ENCODE data around the gene DUSP15.
"Not testable (repeated sequence)": the region's sequence is repeated elsewhere in the genome, so short reads cannot be mapped to it uniquely, and the experiment has no call there.

Gene DUSP15, protein sequence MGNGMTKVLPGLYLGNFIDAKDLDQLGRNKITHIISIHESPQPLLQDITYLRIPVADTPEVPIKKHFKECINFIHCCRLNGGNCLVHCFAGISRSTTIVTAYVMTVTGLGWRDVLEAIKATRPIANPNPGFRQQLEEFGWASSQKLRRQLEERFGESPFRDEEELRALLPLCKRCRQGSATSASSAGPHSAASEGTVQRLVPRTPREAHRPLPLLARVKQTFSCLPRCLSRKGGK

DNA sequence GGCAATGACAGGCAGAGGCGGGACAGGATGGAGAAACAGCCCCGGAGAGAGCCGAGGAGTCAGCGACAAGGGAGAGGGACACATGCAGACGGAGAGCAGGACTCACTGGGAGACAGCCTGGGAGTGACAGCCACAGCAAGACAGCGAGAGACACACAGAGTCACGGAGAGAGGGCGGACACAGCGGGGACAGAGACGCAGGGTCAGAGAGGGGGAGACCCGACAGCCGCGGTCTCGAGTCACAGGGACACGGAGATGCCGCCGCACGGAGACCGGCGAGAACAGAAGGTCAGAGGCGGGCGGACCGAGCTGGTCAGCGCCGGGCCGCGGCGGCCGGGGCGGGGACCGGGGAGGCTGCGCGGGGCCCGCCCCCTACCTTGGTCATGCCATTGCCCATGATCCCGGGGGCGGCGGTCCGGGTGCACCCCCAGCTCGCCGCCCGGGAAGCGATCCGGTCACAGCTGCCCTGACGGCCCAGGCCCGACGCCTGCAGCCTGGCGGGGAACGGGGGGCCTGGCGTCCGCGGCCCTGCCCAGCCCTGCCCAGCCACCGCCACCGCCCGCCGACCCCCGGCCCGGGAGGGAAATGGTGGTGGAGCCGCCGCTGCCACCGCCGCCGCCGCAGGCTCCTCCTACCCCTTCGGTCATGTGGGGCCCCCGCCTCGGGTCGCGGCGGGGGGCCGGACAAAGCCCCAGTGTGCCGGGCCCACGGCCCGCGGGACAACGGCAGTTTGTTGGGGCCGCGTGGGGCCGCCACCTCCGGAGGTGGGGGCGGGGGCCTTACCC lies at the start of gene DUSP15, which contains the start of gene TTLL9:
Gene DUSP15, minus strand, starts transcription at position 586 of the 784 bp plus-strand sequence. Its CDS starts 190 bp downstream, at position 396.
Gene TTLL9, plus strand, starts transcription at position 693 of the 784 bp plus-strand sequence. CDS start 493 bp downstream, outside the sequence.
- Histone ChIP-seq H3K36me3 (ENCODE audit: control insufficient read depth, insufficient read depth, low read length) (no peaks in the 10 kb centered on the region), H3K9ac (ENCODE audit: low read length) (peak within 1 kb of the TSS; percentile 59), H3K4me1 (ENCODE audit: control insufficient read depth, insufficient read depth, low read length) (peaks cover 15% of the 10 kb centered on the region), H3K4me3 (ENCODE audit: low read length) (peak within 1 kb of the TSS; percentile 22), H3K9me3 (ENCODE audit: control insufficient read depth, low read length) (no peaks in the 10 kb centered on the region), H3K27me3 (ENCODE audit: control insufficient read depth, insufficient read depth, low read length) (peaks cover 32% of the 10 kb centered on the region)

DNA sequence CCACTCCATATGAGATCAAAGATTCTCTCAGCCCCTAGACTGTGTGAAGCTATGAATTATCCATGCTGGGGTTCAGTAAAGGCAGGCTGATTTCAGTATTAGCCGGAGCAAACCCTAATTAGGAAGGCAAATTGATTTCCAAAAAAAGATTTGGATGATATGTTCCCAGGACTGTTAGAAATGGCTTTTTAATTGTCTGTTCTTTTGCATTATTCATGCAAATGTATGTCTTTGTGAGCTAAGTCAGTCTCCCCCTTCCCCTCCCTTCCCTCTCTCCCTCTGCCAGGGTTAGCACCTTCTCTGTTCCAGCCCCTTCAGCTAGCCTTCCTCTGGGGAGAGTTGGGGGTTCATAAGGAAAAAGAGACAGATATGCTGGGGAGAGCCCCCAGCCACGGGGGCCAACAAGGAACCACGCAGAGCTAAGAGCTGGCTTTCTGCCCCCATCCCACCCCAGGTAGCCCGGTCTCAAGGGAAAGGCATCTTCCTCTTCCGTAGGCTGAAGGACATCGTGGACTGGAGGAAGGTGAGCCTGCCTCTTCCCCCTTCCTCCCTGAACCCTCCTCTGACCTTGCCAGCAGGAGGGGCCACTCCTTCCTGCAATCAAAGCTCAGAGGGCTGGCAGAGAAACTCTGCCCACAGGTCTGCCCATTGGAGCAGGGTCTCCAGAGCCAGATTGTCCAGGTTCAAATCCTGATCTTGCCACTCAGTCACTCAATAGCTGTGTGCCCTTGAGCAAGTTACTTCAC lies 49.3 kb upstream of the DUSP15 start:
- Histone ChIP-seq H3K4me3 (ENCODE audit: low read length) (no peak overlapping the region), H3K9me3 (ENCODE audit: control insufficient read depth, low read length) (no peaks in the 10 kb centered on the region)

DNA sequence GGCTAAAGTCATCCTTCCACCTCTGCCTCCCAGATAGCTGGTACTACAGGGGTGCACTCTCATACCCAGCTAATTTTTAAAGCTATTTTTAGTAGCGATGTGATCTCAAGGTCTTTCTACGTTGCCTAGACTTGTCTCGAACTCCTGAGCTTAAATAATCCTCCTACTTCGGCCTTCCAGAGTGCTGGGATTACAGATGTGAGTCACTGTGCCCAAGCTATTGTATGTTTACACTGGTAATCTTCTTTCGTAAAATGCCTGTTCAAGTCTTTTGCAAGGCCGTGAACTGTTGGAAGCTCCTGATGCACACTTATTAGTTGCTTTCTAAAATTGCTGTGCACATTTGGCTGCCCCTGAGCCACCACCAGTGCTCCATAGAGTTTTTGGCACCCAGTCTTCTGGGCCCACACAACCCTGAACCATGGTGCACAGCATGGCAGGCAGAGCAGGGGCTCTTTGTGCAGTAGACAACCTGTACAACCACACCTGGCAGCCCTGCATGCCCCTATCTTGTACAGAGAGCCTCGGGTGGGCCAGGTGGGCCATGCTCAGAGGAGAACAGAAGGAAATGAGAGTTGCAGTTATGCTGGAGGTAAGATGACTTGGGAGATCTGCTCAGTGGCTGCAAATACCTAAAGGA lies 48.3 kb upstream of the DUSP15 start:
- H3K36me3 ChIP-seq (ENCODE audit: control insufficient read depth, insufficient read depth, low read length): no peaks in the 10 kb centered on the region
- H3K4me3 ChIP-seq (ENCODE audit: low read length): no peak overlapping the region
- H3K27me3 ChIP-seq (ENCODE audit: control insufficient read depth, insufficient read depth, low read length): no peaks in the 10 kb centered on the region
- no peaks in the 10 kb centered on the region for H3K4me1 ChIP-seq (ENCODE audit: control insufficient read depth, insufficient read depth, low read length)
- no peak overlapping the region for H3K9ac ChIP-seq (ENCODE audit: low read length)
- H3K9me3 ChIP-seq (ENCODE audit: control insufficient read depth, low read length): no peaks in the 10 kb centered on the region

More for the DNA sequence above, 49.3 kb upstream of the DUSP15 start:
- Histone ChIP-seq H3K4me1 (ENCODE audit: control insufficient read depth, insufficient read depth, low read length) (no peaks in the 10 kb centered on the region), H3K27me3 (ENCODE audit: control insufficient read depth, insufficient read depth, low read length) (no peaks in the 10 kb centered on the region), H3K9ac (ENCODE audit: low read length) (no peak overlapping the region), H3K36me3 (ENCODE audit: control insufficient read depth, insufficient read depth, low read length) (no peaks in the 10 kb centered on the region)

DNA sequence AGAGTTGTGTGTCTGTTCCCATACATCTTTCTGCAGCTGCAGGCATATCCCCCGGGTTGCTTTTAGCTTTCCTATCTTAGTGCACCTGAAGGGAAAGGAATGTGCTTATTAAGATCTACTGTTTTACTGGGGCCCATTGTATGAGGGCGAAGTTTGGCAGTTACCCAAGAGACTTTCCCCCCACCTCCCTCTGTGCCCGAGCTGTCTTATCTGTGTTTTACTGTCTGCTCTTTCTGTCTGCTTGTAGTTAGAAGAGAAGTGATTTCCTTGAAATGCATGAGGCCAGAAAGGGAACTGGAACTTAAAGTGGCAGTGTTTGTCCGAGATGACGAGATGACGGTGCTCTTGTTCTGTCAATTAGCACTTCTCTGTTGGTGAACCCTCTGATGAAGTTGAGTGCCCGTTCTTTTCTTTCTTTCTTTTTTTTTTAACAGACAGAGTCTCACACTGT lies 47.7 kb upstream of the DUSP15 start:
- H3K27me3 ChIP-seq (ENCODE audit: control insufficient read depth, insufficient read depth, low read length); H3K9ac ChIP-seq (ENCODE audit: low read length); H3K36me3 ChIP-seq (ENCODE audit: control insufficient read depth, insufficient read depth, low read length); H3K9me3 ChIP-seq (ENCODE audit: control insufficient read depth, low read length); H3K4me1 ChIP-seq (ENCODE audit: control insufficient read depth, insufficient read depth, low read length); H3K4me3 ChIP-seq (ENCODE audit: low read length): not testable (repeated sequence)

GRCh38 chr20:31916708-31917107 lies 46.4 kb upstream of the DUSP15 start:
- no peak overlapping the region for H3K9ac ChIP-seq (ENCODE audit: low read length)
- no peak overlapping the region for H3K4me3 ChIP-seq (ENCODE audit: low read length)
- H3K4me1 ChIP-seq (ENCODE audit: control insufficient read depth, insufficient read depth, low read length): no peaks in the 10 kb centered on the region
- H3K9me3 ChIP-seq (ENCODE audit: control insufficient read depth, low read length): no peaks in the 10 kb centered on the region
- H3K27me3 ChIP-seq (ENCODE audit: control insufficient read depth, insufficient read depth, low read length): no peaks in the 10 kb centered on the region
- H3K36me3 ChIP-seq (ENCODE audit: control insufficient read depth, insufficient read depth, low read length): no peaks in the 10 kb centered on the region

- H3K4me1 ChIP-seq (ENCODE audit: control insufficient read depth, insufficient read depth, low read length): no peaks in the 10 kb centered on the region
- no peaks in the 10 kb centered on the region for H3K36me3 ChIP-seq (ENCODE audit: control insufficient read depth, insufficient read depth, low read length)
- H3K4me3 ChIP-seq (ENCODE audit: low read length): no peak overlapping the region
- no peaks in the 10 kb centered on the region for H3K27me3 ChIP-seq (ENCODE audit: control insufficient read depth, insufficient read depth, low read length)
- no peak overlapping the region for H3K9ac ChIP-seq (ENCODE audit: low read length)
- no peaks in the 10 kb centered on the region for H3K9me3 ChIP-seq (ENCODE audit: control insufficient read depth, low read length)
Observed at GRCh38 chr20:31915491-31916280, 45.4 kb upstream of the DUSP15 start.

- H3K4me3 ChIP-seq (ENCODE audit: low read length): no peak overlapping the region
- H3K36me3 ChIP-seq (ENCODE audit: control insufficient read depth, insufficient read depth, low read length): no peaks in the 10 kb centered on the region
- no peaks in the 10 kb centered on the region for H3K9me3 ChIP-seq (ENCODE audit: control insufficient read depth, low read length)
Observed at GRCh38 chr20:31914170-31914569, 43.8 kb upstream of the DUSP15 start.

DNA sequence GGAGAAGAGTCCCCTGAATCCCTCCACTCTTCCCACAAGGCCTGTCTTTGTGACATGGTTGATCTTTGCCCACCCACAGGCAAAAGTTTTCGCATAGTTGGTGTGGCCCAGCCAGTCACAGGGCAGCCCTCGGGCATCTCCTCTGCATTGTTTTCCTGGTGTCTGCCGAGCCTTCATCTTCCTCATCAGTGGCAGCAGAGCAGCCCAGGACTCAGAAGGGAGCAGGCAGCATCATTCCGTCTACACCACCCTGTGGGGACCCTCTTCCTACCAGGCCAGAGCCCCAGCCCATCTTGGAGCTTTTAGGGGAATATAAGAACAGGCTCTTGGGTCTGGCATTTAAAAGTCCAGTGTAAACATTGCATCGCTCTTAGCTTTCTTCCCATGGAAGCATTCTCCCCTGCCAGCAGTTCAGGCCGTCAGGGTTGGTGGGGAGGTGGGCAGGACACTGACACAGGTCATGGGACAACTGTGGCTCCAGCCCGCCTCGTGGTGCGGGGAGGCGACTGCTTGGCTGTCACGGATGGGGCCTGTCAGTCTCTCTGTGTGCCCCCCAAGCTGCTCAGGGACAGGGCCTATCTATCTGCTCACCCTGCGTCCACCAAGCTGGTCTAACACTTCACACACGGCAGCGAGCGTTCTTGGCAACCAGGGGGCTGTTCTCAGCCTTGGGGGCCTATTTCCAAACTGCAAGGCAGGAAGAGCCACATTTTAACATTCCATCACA lies 43.3 kb upstream of the DUSP15 start:
- Histone ChIP-seq H3K4me1 (ENCODE audit: control insufficient read depth, insufficient read depth, low read length) (no peaks in the 10 kb centered on the region), H3K27me3 (ENCODE audit: control insufficient read depth, insufficient read depth, low read length) (no peaks in the 10 kb centered on the region), H3K9ac (ENCODE audit: low read length) (no peak overlapping the region), H3K4me3 (ENCODE audit: low read length) (no peak overlapping the region), H3K9me3 (ENCODE audit: control insufficient read depth, low read length) (no peaks in the 10 kb centered on the region), H3K36me3 (ENCODE audit: control insufficient read depth, insufficient read depth, low read length) (no peaks in the 10 kb centered on the region)

More at GRCh38 chr20:31914170-31914569, 43.8 kb upstream of the DUSP15 start:
- Histone ChIP-seq H3K4me1 (ENCODE audit: control insufficient read depth, insufficient read depth, low read length) (no peaks in the 10 kb centered on the region), H3K9ac (ENCODE audit: low read length) (no peak overlapping the region), H3K27me3 (ENCODE audit: control insufficient read depth, insufficient read depth, low read length) (no peaks in the 10 kb centered on the region)

DNA sequence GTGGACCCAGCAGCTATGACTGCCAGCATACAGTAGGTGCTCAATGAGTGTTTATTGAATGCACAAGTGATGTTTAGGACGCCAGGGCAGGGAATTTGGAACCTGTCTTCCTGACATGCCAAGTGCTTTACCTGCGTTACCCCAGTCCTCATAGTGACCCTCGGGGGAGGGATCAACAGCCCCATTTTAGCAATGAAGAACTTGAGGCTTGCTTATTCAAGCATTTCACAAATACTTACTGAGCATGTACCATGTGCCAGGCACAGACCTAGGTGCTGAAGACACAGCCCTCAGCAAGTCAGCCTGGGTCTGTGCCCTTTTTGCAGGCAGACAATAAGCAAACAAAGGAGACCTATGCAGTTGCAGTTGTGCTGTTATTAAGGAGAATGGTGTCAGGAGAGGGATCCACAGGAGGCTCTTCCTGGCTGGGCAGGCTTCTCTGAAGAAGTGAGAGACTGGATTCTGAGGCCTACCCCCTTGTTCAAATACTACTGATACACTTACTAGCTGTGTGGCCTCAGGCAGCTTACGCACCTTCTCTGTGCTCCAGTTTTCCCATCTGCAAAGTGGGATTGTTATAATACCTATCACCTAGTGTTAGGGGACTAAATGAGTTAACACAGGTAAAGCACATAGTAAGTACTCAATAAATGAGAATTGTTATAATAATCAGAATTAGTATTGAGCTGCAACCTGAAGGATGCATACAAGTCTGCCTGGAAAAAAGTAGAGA lies 39.9 kb upstream of the DUSP15 start:
- H3K4me1 ChIP-seq (ENCODE audit: control insufficient read depth, insufficient read depth, low read length): no peaks in the 10 kb centered on the region
- H3K36me3 ChIP-seq (ENCODE audit: control insufficient read depth, insufficient read depth, low read length): no peaks in the 10 kb centered on the region
- no peaks in the 10 kb centered on the region for H3K9me3 ChIP-seq (ENCODE audit: control insufficient read depth, low read length)
- no peak overlapping the region for H3K4me3 ChIP-seq (ENCODE audit: low read length)
- no peak overlapping the region for H3K9ac ChIP-seq (ENCODE audit: low read length)
- H3K27me3 ChIP-seq (ENCODE audit: control insufficient read depth, insufficient read depth, low read length): no peaks in the 10 kb centered on the region

GRCh38 chr20:31909253-31910070 lies 39.1 kb upstream of the DUSP15 start:
- Histone ChIP-seq H3K27me3 (ENCODE audit: control insufficient read depth, insufficient read depth, low read length) (no peaks in the 10 kb centered on the region), H3K9me3 (ENCODE audit: control insufficient read depth, low read length) (no peaks in the 10 kb centered on the region), H3K9ac (ENCODE audit: low read length) (no peak overlapping the region), H3K36me3 (ENCODE audit: control insufficient read depth, insufficient read depth, low read length) (no peaks in the 10 kb centered on the region), H3K4me1 (ENCODE audit: control insufficient read depth, insufficient read depth, low read length) (no peaks in the 10 kb centered on the region), H3K4me3 (ENCODE audit: low read length) (no peak overlapping the region)

All from mucosa of stomach (tissue), 1 donor.